Right ventricle myocardium inferior (tissue), 1 donor: ENCODE measurements around the gene GEMIN2. TPM values are rescaled to one million over a fixed set of nuclear protein-coding genes. Genes with fewer than 3 reads are reported as not detected.
A peak's percentile ranks its signal among the peaks of the same experiment; 100 is the strongest.
"Not testable (repeated sequence)": the region's sequence is repeated elsewhere in the genome, so short reads cannot be mapped to it uniquely, and the experiment has no call there.

ENCODE experiments used
- ATAC-seq: fragments of 200-7000 bp; cut with Tn5 transposase; one replicate; pipeline ENCODE4 v1.9.1; 2020; ENCODE audit warnings: mild to moderate bottlenecking, moderate library complexity
- DNase-seq: peaks from one replicate; pipeline ENCODE4 v3.0.0; 2021; ENCODE audit errors: missing footprints
- intact Hi-C: fragments of 100-400 bp; cut with DNase I; formaldehyde crosslinking; loops from one replicate; pipeline ENCODE4 v1.11.0; 2022
- total RNA-seq: library from RNA; stranded (reverse); fragmentation: NEBNext Ultra II Directional; extraction: Animal tissue kit (Norgen Biotek cat#: 25700); gene quantifications from one replicate; pipeline ENCODE4 v1.2.1, GENCODE V29; 2021
- donor health status: DM: no; HTN: yes; CAD: no; lungs with severe emphysema.

Gene GEMIN2
- total RNA-seq, 1 donor from 2014 or later: 7.0 TPM

DNA sequence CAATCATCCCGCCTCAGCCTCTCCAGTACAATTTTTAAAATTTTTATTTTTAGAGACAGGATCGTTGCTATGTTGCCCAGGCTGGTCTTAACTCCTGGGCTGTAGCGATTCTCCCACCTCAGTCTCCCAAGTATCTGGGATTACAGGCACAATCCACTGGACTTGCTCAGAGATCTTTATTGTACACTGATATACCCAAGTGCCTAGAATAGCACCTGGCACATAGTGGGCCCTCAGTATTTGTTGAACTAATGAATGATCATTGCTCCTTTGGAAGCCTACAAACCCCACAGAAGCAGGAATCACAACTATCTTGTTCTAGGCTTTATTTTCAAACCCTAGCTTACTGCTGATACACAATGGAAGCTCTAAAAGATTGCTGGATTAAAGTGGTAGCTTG is 59.1 kb downstream of the GEMIN2 start:
- DNase-seq: no peak
- no peak for ATAC-seq
- intact Hi-C loops: loop anchor here (5.0 kb wide), 1 partner anchor 61 kb away; the partner anchor contains the start of gene GEMIN2

DNA sequence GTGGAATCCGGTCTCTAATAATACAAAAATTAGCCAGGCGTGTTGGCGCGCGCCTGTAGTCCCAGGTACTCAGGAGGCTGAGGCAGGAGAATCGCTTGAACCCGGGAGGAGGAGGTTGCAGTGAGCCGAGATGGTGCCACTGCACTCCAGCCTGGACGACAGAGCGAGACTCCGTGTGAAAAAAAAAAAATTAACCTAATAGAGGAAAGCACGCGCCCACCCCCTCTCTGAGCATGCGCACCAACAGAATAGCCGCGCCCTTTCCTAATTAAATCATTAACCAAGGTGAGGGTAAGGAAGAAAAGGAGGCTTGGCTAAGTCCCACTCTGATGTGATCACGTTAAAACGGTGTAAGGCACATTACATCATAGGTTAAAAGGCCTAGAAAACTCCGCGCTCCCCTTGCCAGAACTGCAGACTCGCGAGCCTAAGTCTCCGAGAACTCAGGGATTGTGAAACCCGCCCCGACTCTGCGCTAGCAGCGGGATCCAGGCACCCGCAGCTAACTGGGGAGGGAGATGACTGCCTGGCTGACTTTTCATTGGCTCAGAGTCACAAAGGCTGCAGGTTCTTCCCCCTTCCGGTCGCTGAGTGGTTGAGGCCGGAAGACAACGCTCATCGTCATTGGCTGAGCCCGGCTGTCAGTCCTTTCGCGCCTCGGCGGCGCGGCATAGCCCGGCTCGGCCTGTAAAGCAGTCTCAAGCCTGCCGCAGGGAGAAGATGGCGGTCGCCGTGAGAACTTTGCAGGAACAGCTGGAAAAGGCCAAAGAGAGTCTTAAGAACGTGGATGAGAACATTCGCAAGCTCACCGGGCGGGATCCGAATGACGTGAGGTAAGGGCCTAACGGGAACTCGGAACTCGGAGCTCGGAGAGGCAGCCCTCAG is 60.7 kb downstream of the GEMIN2 start, which contains the start of gene PNN:
Gene PNN (plus strand): TSS at position 695 of the 885 bp plus-strand sequence. CDS start 26 bp downstream, at position 721.
- ATAC-seq (peak; percentile 98), DNase-seq (peak; percentile 97)
- intact Hi-C loops: loop anchor here (2.0 to 5.0 kb wide), 3 partner anchors 63 to 258 kb away; partner anchors contain the start of genes FBXO33 and GEMIN2

DNA sequence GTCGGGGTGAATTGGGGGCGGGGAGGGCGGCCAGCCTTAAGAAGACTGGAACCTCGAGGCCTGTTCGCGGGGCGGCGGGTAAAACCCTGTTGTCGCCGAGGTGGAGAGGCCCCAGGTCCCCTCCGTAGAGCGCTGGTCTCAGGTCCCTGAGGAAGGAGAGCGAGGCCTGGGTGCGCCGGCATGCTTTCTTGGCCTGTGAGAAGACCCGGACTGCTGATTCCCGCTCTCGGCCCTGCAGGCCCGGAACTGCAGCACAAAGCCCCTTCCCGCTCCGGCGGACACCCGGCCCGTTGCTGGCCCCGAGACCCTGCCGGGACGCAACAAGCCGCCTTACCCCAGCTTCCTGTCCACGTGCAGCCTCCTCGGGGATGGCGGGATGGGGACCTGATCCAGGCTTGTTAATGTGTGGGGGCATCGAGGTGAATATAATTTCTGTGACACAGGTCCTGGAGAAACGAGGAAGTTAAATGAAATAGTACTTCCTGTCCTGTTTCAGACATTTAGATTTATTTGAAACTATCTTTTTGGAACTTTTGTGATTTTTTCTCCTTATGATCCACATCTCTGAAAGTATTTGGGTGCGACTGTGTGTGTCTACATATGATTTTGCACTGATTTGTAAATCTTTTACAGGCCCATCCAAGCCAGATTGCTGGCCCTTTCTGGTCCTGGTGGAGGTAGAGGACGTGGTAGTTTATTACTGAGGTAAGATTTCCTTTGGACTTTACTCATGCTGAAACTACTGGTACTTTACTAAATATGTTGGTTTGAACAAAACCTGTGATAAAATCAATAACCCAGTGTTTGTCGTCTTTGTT is 61.5 kb downstream of the GEMIN2 start:
- peak; percentile 72 for DNase-seq

DNA sequence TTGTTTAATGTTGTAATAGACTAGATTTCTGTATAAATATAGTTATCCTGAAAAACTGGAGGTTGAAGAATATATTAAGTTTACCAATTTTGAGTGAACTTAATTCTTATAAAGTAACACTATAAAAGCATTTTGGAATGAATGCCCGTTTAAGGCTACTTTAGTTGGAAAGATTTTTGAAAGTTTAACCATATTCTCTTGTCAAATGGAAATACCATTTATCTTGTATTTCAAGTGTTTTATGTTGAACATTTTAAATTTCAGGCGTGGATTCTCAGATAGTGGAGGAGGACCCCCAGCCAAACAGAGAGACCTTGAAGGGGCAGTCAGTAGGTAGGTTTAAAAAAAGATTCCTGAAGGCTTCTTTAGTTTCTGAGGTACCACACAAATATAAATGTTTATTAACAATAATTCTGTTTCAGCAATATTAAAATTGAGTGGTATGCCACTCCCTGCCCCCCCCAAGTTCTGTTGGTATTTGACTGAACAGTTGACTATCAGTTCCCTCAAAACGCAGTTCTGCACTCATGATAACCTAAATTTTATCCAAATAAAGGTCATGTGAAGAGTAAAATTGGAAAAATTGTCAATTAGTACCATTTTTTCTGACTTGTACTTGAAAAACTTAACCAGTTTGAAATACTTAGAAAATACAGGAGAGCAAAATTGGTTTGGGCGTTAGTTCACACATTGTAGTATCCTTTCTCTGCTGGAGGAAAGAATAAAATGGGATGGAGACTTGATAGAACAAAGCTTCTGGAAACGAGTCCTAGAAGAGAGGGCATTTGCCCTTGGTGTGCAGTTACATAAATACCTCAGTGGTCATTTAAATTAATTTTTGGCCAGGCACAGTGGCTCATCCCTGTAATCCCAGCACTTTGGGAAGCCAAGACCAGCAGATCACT is 62.4 kb downstream of the GEMIN2 start:
- no peak for ATAC-seq
- intact Hi-C loops: no loop called here
- DNase-seq: no peak

More for the DNA sequence above, 61.5 kb downstream of the GEMIN2 start:
- intact Hi-C loops: loop anchor here (2.0 kb wide), 2 partner anchors 91 to 257 kb away; partner anchors contain the start of gene FBXO33
- peak; percentile 9 for ATAC-seq

- ATAC-seq (no peak), DNase-seq (no peak)
- intact Hi-C loops: no loop called here
Observed at GRCh38 chr14:39177168-39177545, 63.0 kb downstream of the GEMIN2 start.

GRCh38 chr14:39179042-39179441 is 64.9 kb downstream of the GEMIN2 start:
- intact Hi-C loops: no loop called here
- no peak for ATAC-seq
- no peak for DNase-seq

GRCh38 chr14:39180553-39180952 is 66.4 kb downstream of the GEMIN2 start:
- no peak for ATAC-seq
- intact Hi-C loops: no loop called here
- no peak for DNase-seq

- intact Hi-C loops: no loop called here
- ATAC-seq (no peak), DNase-seq (no peak)
Observed at GRCh38 chr14:39181026-39181692, 67.0 kb downstream of the GEMIN2 start.

GRCh38 chr14:39181693-39182047 is 67.5 kb downstream of the GEMIN2 start:
- intact Hi-C loops: no loop called here
- DNase-seq (no peak), ATAC-seq (no peak)

DNA sequence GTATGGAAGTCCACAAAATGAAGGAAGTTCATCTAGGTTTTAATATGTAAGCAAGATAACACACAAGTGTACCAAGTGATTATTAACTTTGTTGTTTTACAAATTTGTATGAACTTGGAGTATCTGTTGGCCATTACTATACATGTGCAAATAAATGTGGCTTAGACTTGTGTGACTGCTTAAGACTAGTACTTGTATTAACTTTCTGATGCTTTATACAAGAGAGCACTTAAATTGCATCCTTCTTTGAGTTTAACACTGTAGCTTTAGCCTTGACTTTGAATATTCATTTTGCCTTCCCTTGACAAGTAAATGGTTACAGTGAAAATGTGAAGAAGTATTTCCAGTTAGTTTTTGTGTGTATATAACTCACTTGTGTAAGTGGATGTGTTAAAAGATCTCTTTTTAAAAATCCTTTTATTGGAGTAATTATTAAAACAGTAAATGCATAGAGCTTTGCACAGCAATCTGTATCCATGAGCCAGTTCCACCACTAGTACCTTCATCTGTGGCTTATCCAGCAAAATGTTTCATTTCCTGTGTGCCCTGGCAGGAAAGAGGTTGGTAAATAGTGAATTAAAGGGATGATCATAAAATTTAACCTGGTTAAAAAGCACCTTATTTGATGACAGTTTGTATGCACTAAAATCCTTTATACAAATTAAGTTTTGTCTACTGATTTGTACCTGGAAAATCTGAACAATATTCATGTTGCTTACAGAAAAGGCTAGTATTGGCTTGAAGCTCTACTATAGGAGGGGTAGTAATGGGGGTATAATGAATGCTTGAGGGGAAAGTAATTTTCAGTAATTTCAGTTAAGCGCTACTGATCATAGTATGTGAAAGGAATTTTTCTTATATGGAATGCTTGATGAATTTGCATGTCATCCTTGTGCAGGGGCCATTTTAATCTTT is 68.9 kb downstream of the GEMIN2 start:
- ATAC-seq: no peak
- no peak for DNase-seq
- intact Hi-C loops: no loop called here

- intact Hi-C loops: not testable (repeated sequence)
Observed at GRCh38 chr14:39183685-39184003, 69.5 kb downstream of the GEMIN2 start.

GRCh38 chr14:39184628-39185255 is 70.6 kb downstream of the GEMIN2 start:
- intact Hi-C loops: no loop called here
- no peak for ATAC-seq
- no peak for DNase-seq

More at GRCh38 chr14:39183685-39184003, 69.5 kb downstream of the GEMIN2 start:
- not testable (repeated sequence) for DNase-seq, ATAC-seq

DNA sequence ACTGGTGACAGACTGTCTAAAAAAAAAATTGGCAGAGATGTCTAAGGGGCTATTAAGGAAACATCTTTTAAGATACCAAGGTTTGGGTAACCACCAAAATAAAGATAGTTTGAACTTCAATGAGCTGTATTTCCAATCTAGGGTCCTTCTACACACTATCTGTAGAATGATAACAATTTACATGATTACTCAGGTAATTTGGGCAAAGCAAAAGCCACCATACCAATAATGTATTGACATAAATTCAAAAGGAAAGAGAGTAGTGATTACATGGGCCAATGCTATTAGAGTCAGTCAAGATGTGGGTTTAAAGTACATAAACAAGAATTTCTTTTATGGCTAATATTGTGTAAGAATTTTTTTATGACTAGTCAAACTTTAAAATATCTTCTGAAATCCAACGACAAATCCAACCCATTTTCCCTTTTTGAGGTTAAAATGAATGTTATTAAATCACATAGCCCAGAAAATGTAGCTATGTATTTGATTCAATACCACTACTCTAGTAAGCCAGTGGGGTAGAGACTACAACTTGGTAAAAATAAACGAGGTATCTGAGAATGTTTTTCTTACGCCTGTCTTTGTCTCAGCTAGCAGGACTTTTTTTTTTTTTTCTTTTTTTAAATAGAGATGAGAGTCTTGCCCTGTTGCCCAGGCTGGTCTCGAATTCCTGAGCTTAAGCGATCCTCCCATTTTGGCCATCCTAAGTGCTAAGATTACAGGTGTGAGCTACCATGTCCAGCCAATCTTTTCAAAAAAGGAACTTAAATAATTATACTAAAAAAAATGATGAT is 71.3 kb downstream of the GEMIN2 start:
- intact Hi-C loops: no loop called here
- DNase-seq: no peak
- no peak for ATAC-seq
